Measurements from ENCODE around the gene GMPR2.

GRCh38 chr14:24243336-24243836 lies 10.7 kb downstream of the GMPR2 start:
- TF ChIP-seq POLR2A (IDR thresholded peaks at IDR 0.05; ENCODE audit: low read depth, low read length) (no peak), POLR2AphosphoS5 (IDR thresholded peaks at IDR 0.05; ENCODE audit: low read depth, low read length) (no peak), SPI1 (IDR thresholded peaks at IDR 0.05; ENCODE audit: low read depth, low read length) (no peak), TAF1 (IDR thresholded peaks at IDR 0.05; ENCODE audit: low read depth, low read length) (no peak)

All from GM12891 (cell line).